Upper lobe of left lung (tissue), 6 donors: ENCODE results near the gene TBC1D1. TPM values are rescaled to one million over a fixed set of nuclear protein-coding genes. Genes with fewer than 3 reads are reported as not detected.

Source experiments
- ATAC-seq, 2 donors: fragments of 200-7000 bp; cut with Tn5 transposase; one replicate each; pipeline ENCODE4 v1.9.1; 2022; ENCODE audit warnings: mild to moderate bottlenecking in 2 of 2, moderate library complexity in 2 of 2; ENCODE audit not compliant: low FRiP score in 2 of 2
- DNase-seq, 2 donors: peaks; one replicate each; pipeline ENCODE4 v3.0.0-alpha.2; 2019 to 2020
- H3K27ac ChIP-seq, 4 donors: fragments of 200-600 bp; sonication (generic); one replicate each; pipeline ENCODE4 v1.5.1; 2016 to 2019
- H3K27me3 ChIP-seq, 4 donors: fragments of 200-600 bp; sonication (generic); one replicate each; pipeline ENCODE4 v1.5.1; 2017 to 2019
- H3K36me3 ChIP-seq, 4 donors: fragments of 200-600 bp; sonication (generic); one replicate each; pipeline ENCODE4 v1.5.1; 2016 to 2019
- H3K4me1 ChIP-seq, 4 donors: fragments of 200-600 bp; sonication (generic); one replicate each; pipeline ENCODE4 v1.5.1; 2018 to 2019
- H3K4me3 ChIP-seq, 4 donors: fragments of 200-600 bp; sonication (generic); one replicate each; pipeline ENCODE4 v1.5.1; 2017 to 2019; ENCODE audit warnings: mild to moderate bottlenecking in 2 of 4, moderate library complexity in 1 of 4
- H3K9me3 ChIP-seq, 4 donors: fragments of 200-600 bp; sonication (generic); one replicate each; pipeline ENCODE4 v1.5.1; 2018 to 2019
- CTCF ChIP-seq, 6 experiments: fragments of 450-650 bp in 4 of 6; fragments of 200-600 bp in 2 of 6; sonication (generic) in 2 of 6; IDR thresholded peaks; one replicate each; pipeline ENCODE4 v1.5.1; 2016 to 2019; ENCODE audit warnings: antibody characterized with exemption in 6 of 6
- EP300 ChIP-seq, 4 donors: sonication (generic); formaldehyde crosslinking; IDR thresholded peaks; one replicate each; pipeline ENCODE4 v1.5.1; 2017; ENCODE audit warnings: antibody characterized with exemption in 4 of 4, control low read depth in 2 of 4
- POLR2A ChIP-seq, 4 donors: fragments of 450-650 bp; IDR thresholded peaks; one replicate each; pipeline ENCODE4 v1.5.1; 2016 to 2017; ENCODE audit warnings: antibody characterized with exemption in 4 of 4, mild to moderate bottlenecking in 2 of 4
- POLR2AphosphoS5 ChIP-seq, 2 donors: sonication (generic); formaldehyde crosslinking; IDR thresholded peaks; one replicate each; pipeline ENCODE4 v1.5.1; 2017; ENCODE audit warnings: antibody characterized with exemption in 2 of 2
- WGBS, 2 donors: methylation state at CpG; one replicate each; pipeline ENCODE4 v1.1.5; 2017 to 2018; 5-methylcytosine and 5-hydroxymethylcytosine counted together
- total RNA-seq, 6 donors: library from RNA; depleted of rRNA in 4 of 6; stranded (reverse); fragments of >200 nt in 4 of 6; gene quantifications; one replicate each; pipeline versions ENCODE4 v1.1.0 to v1.2.1, GENCODE V29; 2016 to 2021
- donor health status: DM: no; HTN: no; CAD: no; lungs with moderate emphysema.
- donor health status: DM: no; HTN: yes; CAD: no; lungs with severe emphysema.

The TBC1D1 gene
- total RNA-seq, 6 donors from 2014 or later: 45.1 to 68.1 (median 58.0) TPM

GRCh38 chr4:37908488-37909331, 17.8 kb downstream of the TBC1D1 start:
- H3K4me1 ChIP-seq: no peaks in the 10 kb centered on the region
- WGBS, 2 donors: 68 to 74% methylated on average over 21 of the region's 21 CpGs
- H3K27me3 ChIP-seq: no peaks in the 10 kb centered on the region
- peak in 1 of 2 donors; percentile 82 for ATAC-seq
- TF ChIP-seq CTCF (IDR thresholded peaks at IDR 0.05): no peak
- no peak for TF ChIP-seq POLR2A (IDR thresholded peaks at IDR 0.05)
- no peak for TF ChIP-seq EP300 (IDR thresholded peaks at IDR 0.05)
- TF ChIP-seq POLR2AphosphoS5 (IDR thresholded peaks at IDR 0.05): no peak
- H3K27ac ChIP-seq: peak overlapping the region in 1 of 4 donors; percentile 10
- H3K4me3 ChIP-seq: no peak overlapping the region
- no peaks in the 10 kb centered on the region for H3K9me3 ChIP-seq
- DNase-seq: no peak
- H3K36me3 ChIP-seq: no peaks in the 10 kb centered on the region

GRCh38 chr4:37909332-37910090, 18.6 kb downstream of the TBC1D1 start:
- TF ChIP-seq CTCF (IDR thresholded peaks at IDR 0.05) (no peak), POLR2AphosphoS5 (IDR thresholded peaks at IDR 0.05) (no peak), POLR2A (IDR thresholded peaks at IDR 0.05) (no peak), EP300 (IDR thresholded peaks at IDR 0.05) (no peak)
- Histone ChIP-seq H3K4me1 (no peaks in the 10 kb centered on the region), H3K4me3 (no peak overlapping the region), H3K27ac (no peak overlapping the region), H3K36me3 (no peaks in the 10 kb centered on the region), H3K27me3 (no peaks in the 10 kb centered on the region), H3K9me3 (no peaks in the 10 kb centered on the region)
- 79 to 88% methylated on average over 8 of the region's 8 CpGs for WGBS, 2 donors
- DNase-seq: no peak
- no peak for ATAC-seq

- Histone ChIP-seq H3K27ac (no peak overlapping the region), H3K27me3 (no peaks in the 10 kb centered on the region), H3K4me3 (no peak overlapping the region), H3K36me3 (no peaks in the 10 kb centered on the region), H3K4me1 (no peaks in the 10 kb centered on the region), H3K9me3 (no peaks in the 10 kb centered on the region)
- TF ChIP-seq POLR2A (IDR thresholded peaks at IDR 0.05) (no peak), POLR2AphosphoS5 (IDR thresholded peaks at IDR 0.05) (no peak), CTCF (IDR thresholded peaks at IDR 0.05) (no peak), EP300 (IDR thresholded peaks at IDR 0.05) (no peak)
- DNase-seq (no peak), ATAC-seq (no peak)
- WGBS, 2 donors: 85 to 92% methylated on average over 1 of the region's 1 CpG
These were observed 19.2 kb downstream of the TBC1D1 start for GRCh38 chr4:37910091-37910486.

DNA sequence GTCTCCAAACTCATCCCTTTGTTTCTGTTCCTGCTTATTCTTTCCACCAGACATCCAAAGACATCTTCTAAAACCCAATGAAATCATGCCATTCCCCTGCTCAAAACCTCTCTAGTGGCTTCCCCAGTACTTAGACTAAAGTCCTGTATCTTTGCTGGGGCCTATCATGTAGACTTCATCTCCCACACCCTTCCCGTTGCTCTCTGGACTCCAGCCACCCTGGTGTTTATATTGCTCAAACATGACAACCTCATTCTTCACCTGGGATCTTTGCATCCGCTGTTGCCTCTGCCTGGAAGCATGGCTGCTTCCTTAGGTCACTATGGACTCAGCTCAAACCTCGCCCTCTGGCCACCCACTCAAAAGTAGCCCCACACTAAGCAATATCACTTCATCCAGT, 23.7 kb downstream of the TBC1D1 start:
- ATAC-seq (no peak), DNase-seq (no peak)
- 80 to 82% methylated on average over 3 of the region's 3 CpGs for WGBS, 2 donors
- TF ChIP-seq POLR2AphosphoS5 (IDR thresholded peaks at IDR 0.05): no peak
- TF ChIP-seq EP300 (IDR thresholded peaks at IDR 0.05): no peak
- TF ChIP-seq CTCF (IDR thresholded peaks at IDR 0.05): no peak
- no peak for TF ChIP-seq POLR2A (IDR thresholded peaks at IDR 0.05)
- Histone ChIP-seq H3K9me3 (no peaks in the 10 kb centered on the region), H3K27me3 (no peaks in the 10 kb centered on the region), H3K36me3 (no peaks in the 10 kb centered on the region), H3K4me1 (no peaks in the 10 kb centered on the region), H3K4me3 (no peak overlapping the region), H3K27ac (no peak overlapping the region)
